HEK293 (cell line): ENCODE results near the gene DCLK1.

Experiments
- CTCF ChIP-seq: fragments of 450-650 bp; formaldehyde crosslinking; IDR thresholded peaks from 2 replicates; pipeline ENCODE4 v1.5.1; 2016; ENCODE audit warnings: missing biosample characterization, missing genetic modification characterization
- GFI1B ChIP-seq: fragments of 450-650 bp; formaldehyde crosslinking; IDR thresholded peaks from 2 replicates; pipeline ENCODE4 v1.5.1; 2016; ENCODE audit warnings: missing biosample characterization, missing genetic modification characterization
- GLIS2 ChIP-seq: fragments of 450-650 bp; formaldehyde crosslinking; IDR thresholded peaks from 2 replicates; pipeline ENCODE4 v1.5.1; 2016; ENCODE audit warnings: missing biosample characterization, missing genetic modification characterization
- REST ChIP-seq: fragments of 450-650 bp; formaldehyde crosslinking; IDR thresholded peaks from 2 replicates; pipeline ENCODE4 v1.5.1; 2016; ENCODE audit warnings: missing biosample characterization, missing genetic modification characterization
- SP2 ChIP-seq: fragments of 450-650 bp; formaldehyde crosslinking; IDR thresholded peaks from 2 replicates; pipeline ENCODE4 v1.5.1; 2016; ENCODE audit warnings: missing biosample characterization, missing genetic modification characterization
- ZBTB1 ChIP-seq: fragments of 450-650 bp; formaldehyde crosslinking; IDR thresholded peaks from 2 replicates; pipeline ENCODE4 v1.5.1; 2016; ENCODE audit warnings: missing biosample characterization, missing genetic modification characterization
- ZBTB21 ChIP-seq: fragments of 450-650 bp; formaldehyde crosslinking; IDR thresholded peaks from 2 replicates; pipeline ENCODE4 v1.5.1; 2017; ENCODE audit warnings: missing biosample characterization, missing genetic modification characterization
- ZNF302 ChIP-seq: fragments of 450-650 bp; formaldehyde crosslinking; IDR thresholded peaks from 2 replicates; pipeline ENCODE4 v1.5.1; 2016; ENCODE audit warnings: missing biosample characterization, missing genetic modification characterization, low read depth
- ZNF341 ChIP-seq: fragments of 450-650 bp; formaldehyde crosslinking; IDR thresholded peaks from 2 replicates; pipeline ENCODE4; 2016; ENCODE audit warnings: low read depth, missing biosample characterization, missing genetic modification characterization
- ZNF362 ChIP-seq: fragments of 450-650 bp; formaldehyde crosslinking; IDR thresholded peaks from 2 replicates; pipeline ENCODE4 v1.5.1; 2016; ENCODE audit warnings: missing biosample characterization, missing genetic modification characterization
- ZNF501 ChIP-seq: fragments of 450-650 bp; formaldehyde crosslinking; IDR thresholded peaks from 2 replicates; pipeline ENCODE4 v1.5.1; 2016; ENCODE audit warnings: missing biosample characterization, missing genetic modification characterization
- ZNF629 ChIP-seq: fragments of 450-650 bp; formaldehyde crosslinking; IDR thresholded peaks from 2 replicates; pipeline ENCODE4 v1.5.1; 2017; ENCODE audit warnings: missing biosample characterization, missing genetic modification characterization
- ZNF837 ChIP-seq: fragments of 450-650 bp; formaldehyde crosslinking; IDR thresholded peaks from 2 replicates; pipeline ENCODE4 v1.5.1; 2016; ENCODE audit warnings: missing biosample characterization, missing genetic modification characterization

- TF ChIP-seq GLIS2 (tag by site-specific recombination) (no peak), CTCF (tag by site-specific recombination) (no peak), ZNF341 (tag by site-specific recombination) (no peak), ZNF362 (tag by site-specific recombination) (no peak), GFI1B (tag by site-specific recombination) (no peak), REST (no peak), ZBTB1 (no peak), ZBTB21 (tag by site-specific recombination) (no peak), ZNF501 (tag by site-specific recombination) (no peak), SP2 (tag by site-specific recombination) (no peak), ZNF629 (no peak), ZNF302 (no peak), ZNF837 (no peak)
These were observed 142.5 kb downstream of the DCLK1 start for GRCh38 chr13:35988648-35989081.
